ENCODE measurements around the gene C4orf50.
"Not testable (repeated sequence)": the region's sequence is repeated elsewhere in the genome, so short reads cannot be mapped to it uniquely, and the experiment has no call there.

C4orf50 gene

DNA sequence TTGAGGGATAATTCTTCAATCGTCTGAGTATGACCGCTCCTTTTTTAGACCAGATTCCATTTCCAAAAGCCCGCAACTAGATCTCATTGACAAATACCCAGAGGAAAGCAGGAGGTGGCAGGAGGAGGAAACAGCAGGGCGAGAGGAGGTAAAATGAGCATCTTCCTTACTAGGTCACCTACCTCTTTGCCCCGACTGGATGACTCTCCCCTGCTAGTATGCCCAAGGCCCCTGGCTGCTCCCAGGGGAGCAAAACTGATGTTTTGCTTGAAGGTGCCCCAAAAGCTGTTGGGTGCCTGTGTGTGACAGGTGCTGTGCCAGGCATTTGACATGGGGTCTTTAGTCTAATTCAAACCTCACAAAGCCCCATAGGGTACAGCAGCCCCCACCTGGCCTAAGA is 48.9 kb downstream of the C4orf50 start:
- no peak for DNase-seq (ENCODE audit: low read depth in 2 of 2)

DNA sequence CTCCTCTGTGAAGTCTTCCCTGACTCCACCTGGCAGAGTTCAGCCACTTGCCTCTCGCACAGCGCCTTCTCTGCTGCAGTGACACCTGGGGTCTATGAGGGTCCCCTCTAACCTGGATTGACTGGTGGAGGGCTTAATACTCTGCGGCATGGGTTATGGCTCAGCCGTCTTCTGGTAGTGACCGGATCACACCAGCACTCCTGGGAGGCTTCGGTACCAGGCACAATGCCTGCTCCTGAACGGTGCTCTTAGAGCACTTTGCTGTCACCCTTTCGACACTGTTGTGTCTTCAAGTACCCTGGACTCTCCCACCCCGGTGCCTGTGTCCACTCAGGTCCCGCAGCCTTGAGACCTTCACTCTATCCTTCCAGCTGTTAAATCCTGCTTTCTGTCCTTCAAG is 50.0 kb downstream of the C4orf50 start:
- no peak for DNase-seq (ENCODE audit: low read depth in 2 of 2)

DNA sequence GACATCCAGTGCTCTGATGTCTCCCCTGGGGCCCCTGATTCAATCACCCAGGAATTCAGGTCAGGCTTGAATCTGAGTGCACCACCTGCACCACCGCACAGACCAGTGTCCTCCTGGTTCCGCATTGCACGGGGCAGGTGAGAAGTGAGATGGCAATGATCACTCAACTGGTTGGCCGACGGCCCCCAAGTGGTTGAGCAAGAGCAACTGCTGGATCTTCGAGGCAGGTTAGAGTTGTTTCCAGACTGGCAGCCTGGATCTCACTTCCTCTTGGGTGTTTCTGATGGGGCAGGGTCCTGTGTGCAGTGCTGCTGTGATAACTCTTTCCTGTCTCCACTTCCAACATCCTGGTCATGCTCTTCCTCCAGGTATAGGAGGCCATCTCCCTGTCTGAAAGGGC is 50.4 kb downstream of the C4orf50 start:
- no peak for DNase-seq (ENCODE audit: low read depth in 2 of 2)

- DNase-seq (ENCODE audit: low read depth in 2 of 2): no peak
Observed at GRCh38 chr4:5965225-5965624, 53.0 kb downstream of the C4orf50 start.

- DNase-seq (ENCODE audit: low read depth in 2 of 2): no peak
Observed at GRCh38 chr4:5964030-5964429, 54.2 kb downstream of the C4orf50 start.

- DNase-seq (ENCODE audit: low read depth in 2 of 2): no peak
Observed at GRCh38 chr4:5963611-5964010, 54.6 kb downstream of the C4orf50 start.

DNA sequence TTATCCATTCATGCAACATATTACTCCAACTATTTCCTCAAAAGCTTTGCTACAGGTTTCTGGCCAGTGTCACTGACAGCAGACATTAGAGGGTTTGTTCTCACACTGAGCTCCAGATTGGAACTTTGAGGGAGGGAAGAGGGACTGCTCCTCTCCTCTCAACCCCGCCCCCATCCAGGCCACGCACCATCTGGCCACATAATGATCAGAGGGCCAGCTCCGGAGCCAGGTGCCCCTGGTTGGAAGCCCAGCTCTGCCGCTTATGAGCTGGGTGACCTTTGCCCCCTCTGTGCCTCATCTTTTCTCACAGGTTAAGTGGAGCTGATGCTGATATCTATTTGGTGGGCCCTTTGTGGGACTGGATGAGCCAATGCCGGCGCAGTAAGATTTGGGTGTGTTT is 55.8 kb downstream of the C4orf50 start:
- DNase-seq (ENCODE audit: low read depth in 2 of 2): no peak

GRCh38 chr4:5960252-5960880 is 57.9 kb downstream of the C4orf50 start:
- DNase-seq (ENCODE audit: low read depth in 2 of 2): no peak

- DNase-seq (ENCODE audit: low read depth in 2 of 2): no peak
Observed at GRCh38 chr4:5959211-5959982, 58.8 kb downstream of the C4orf50 start.

- DNase-seq (ENCODE audit: low read depth in 2 of 2): no peak
Observed at GRCh38 chr4:5958199-5958735, 60.0 kb downstream of the C4orf50 start.

DNA sequence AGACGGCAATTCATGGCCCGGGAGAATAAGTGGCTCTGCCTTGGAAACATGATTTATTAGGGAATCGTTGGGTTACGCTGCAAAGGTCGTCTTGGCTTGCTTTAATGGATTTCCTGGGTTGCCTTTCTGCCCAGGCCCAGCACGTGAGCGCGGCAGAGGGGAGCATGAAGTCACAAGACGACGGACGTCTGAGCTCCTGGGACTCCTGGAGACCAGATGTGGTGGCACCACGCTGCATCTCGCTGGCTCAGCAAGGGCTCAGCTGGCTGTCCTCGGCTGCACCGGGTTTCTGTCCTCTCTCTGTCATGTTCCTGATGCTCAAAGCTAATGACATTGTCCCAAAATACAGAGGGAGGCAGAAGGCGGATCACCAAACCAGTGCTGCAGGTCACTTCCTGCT is 61.2 kb downstream of the C4orf50 start:
- no peak for DNase-seq (ENCODE audit: low read depth in 2 of 2)

DNA sequence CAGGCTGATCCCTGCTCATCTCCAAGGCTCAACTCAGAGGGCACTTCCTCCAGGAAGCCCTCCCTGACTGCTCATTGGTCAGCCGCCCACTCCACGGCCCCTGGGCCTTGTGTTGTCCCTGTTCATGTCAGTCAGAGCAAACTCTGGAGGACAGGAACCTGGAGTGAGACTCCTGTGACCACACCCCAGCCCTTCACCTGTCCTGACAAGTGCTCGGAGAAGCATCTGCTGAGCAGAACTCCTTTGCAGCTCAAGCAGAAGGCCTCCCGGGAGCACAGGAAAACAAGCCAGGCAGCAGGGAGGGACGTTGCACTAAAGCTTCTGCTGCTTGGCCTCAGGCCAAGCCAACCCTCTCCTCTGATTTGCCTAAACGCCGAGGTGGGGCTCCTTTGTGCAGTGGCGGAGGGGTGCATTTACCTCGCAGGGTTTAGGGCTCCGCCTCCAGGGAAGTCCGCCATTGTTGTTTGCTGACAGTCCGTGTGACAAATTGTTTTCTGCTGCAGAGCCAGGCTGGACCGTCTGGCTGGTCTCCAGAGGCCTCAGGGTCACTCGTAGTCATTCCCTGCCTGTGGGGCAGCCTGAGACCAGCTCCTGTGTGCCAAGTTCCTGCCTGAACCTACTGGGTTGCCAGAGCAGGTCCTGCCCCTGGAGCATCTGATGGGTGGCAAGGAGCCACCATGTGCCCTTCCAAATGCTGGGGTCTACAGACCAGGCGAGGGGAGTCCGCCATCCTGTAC is 61.8 kb downstream of the C4orf50 start:
- no peak for DNase-seq (ENCODE audit: low read depth in 2 of 2)

DNA sequence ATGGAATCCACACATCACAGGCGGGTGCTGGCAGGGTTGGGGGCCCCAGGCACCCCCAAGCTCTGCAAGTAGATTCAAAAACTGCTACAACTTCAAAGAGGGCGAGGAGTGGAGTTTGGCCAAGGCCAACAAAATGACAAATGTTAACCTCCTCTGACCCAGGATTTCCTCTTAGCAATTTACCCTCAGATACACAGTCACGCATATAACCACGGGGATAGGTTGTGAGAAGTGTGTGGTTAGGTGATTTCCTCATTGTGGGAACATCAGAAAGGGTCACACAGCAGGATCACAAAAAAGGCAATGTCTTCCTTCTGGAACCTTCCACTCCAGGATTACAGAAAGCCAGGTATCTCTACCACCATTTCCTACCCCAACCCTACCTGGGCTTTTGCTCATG is 62.4 kb downstream of the C4orf50 start:
- DNase-seq (ENCODE audit: low read depth in 2 of 2): no peak

DNA sequence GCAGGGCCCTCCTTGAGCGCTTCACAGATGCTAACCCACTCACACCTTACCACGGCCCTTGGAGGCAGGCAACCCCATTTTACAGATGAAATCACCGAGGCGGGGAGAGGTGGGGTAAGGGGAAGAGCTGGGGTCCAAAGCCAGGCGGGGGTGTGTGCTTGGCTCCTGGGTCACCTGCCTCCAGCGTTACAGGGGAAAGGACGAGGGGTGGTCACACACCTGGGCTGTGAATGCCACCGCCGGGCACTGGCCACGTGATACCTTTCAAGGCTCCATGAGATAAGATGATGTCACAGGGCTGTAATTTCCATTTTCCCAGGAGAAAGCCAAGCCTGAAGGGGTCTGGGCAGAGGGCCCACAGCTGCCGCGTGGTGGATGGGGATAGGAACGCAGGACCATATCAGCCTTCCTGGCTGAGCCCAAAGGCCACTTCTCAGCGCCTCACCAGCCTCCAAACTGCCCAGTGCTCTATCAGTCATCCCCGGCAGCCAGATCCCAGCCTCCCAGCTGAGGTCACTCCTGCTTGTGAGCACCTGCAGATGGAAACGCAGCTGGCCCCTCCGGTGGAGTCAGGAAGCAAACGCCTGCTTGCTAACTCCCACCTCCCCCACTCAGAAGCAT is 62.9 kb downstream of the C4orf50 start:
- DNase-seq (ENCODE audit: low read depth in 2 of 2): no peak

DNA sequence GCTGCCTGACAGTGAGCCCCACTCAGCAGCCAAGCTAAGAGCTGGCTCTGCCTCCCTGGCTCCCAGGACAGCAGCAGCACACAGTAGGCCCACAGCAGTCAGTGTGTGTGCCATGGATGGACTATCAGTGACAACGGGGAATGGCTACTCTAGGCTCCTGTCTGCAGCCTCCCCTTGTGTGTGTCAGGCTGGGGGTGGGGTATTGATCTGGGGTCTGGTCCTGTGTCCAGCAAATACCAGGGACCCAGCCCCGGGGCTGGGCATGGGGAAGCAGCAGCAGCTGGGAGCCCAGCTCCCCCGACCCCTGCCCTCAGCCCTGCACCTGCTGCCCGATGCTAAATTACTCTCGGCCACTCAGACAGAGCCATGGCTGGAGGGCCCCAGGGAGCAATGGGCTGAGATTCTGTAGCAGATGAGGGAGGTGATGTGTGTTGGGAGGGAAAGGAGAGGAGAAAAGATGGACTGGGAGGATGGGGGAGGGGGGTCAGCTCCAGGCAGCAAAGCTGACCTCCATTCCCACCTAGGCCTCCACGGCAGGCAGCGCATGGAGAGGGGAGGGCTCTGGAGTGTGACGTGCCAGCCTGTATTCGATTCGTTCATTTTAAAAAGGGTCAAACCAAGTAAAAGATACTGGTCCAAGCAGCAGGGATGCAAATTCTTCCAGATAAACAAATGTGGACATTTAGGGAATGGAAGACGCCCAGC is 64.0 kb downstream of the C4orf50 start:
- no peak for DNase-seq (ENCODE audit: low read depth in 2 of 2)

DNA sequence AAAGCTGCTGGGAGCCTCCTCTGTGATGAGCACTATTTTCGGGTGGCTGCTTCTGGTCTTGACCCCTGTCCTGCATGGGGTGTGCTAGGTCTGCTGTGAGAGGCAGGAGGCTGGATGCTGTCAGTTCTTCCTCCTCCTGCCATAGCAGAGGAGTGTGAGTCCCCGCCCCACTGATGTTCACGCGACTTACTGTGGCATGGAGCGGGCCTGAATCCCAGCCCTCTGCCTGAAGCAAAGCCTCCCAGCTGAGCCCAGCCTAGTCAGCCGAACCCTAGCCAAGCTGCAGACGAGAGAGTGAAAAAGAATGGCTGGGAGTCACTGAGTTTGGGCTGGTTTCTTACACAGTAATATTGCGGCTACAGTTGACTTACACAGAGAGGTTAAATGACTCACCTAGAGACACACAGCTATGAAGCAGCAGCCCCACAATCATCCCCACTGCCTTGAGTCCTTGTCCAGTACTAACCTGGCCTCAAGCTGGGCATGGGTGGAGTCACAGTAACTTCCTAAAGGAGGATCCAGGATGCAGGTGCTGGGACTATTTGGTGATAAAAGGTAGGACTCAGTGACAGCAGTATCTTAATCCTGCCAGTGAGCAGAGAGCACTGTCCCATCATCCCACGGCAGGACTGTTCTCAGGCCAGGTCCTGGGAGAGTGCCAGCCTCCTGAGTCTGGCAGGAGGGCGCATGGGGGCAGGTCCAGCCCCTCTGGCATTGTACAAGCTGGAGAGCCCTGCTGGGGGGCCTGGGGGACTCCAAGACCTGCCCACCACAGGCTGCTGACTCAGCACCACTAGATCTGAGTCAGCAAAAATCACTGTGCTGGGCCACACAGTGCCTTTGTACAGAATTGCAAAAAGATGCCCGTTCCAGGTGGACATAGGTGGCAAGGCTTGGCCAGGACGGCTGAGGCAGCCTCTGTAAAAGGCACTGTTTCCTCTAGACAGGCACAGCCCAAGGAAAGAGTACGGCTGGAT is 65.0 kb downstream of the C4orf50 start:
- DNase-seq (ENCODE audit: low read depth in 2 of 2): no peak

DNA sequence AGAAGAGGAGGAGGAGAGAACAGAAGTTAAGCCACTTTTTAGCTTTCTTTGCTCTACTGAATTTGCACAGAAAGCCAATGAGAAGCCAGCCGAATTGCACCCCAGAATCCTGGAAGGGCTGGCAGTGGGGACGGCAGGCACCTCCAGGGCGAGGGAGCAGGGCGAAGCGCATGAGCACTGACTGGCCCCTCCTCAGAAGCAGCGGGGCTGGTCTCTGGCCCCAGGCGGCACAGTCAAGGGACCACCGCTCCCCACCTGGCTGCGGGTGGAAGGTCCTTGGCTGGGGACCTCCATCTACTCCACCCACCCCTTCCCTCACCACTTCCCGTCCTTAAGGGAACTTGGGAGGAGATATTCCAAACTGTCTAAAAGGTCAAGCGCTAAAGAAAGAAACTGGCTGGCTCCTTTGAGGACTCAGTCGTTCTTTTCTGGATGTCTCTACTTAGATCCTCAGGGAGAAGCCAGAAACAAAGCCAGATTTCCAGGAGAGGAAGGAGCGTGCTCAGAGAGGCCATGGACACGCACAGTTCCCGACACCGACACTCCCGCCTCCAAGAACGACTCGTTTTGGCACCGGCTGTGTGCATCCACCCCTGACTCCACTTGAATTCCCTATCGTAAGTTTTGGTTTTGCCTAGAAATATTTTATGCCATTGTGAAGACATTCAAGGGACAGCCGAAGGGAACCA is 65.8 kb downstream of the C4orf50 start:
- no peak for DNase-seq (ENCODE audit: low read depth in 2 of 2)

- DNase-seq (ENCODE audit: low read depth in 2 of 2): not testable (repeated sequence)
Observed at GRCh38 chr4:5946653-5947052, 71.6 kb downstream of the C4orf50 start.

DNA sequence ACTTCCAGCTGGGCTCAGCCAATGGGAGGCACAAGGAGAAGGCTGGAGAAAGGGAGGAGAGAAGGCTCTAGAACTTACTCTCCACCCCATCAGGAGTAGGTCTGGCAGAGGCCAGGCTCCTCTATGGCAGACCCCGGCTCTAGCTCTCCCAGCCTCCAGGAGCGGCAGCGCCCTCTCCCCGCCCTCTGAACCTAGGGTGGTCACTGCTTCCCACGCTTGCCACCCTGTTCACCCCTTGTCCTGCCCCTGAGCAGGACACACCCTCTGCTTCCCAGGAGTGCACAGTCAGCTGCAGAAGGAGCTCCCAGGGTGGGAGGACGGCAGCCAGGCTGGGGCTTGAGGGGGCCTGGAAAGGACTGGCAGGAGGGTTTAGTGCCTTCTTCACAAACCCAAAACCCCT is 72.3 kb downstream of the C4orf50 start:
- DNase-seq (ENCODE audit: low read depth in 2 of 2): no peak

DNA sequence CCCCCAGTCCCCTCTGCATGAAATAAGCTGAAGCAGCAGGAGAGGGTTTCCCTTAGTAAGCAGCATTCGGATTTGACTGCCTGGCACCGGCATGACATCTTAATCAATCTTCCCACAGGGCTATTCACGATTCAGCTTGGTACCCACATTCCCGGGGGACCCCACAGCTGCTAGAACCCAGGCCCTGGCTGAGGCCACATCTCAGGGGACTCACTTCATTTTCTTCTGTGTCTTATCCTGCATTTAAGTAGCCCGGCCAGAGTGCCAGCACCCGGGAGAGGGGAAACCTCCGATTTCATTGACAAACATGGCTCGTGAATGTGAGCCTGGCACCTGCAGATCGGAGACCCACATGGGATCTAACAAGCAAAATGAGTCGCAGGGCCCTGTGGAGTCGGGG is 73.1 kb downstream of the C4orf50 start:
- no peak for DNase-seq (ENCODE audit: low read depth in 2 of 2)
